K562 (cell line): Measurements from ENCODE around the gene CAMK2D. TPM values are rescaled to one million over a fixed set of nuclear protein-coding genes. Genes with fewer than 3 reads are reported as not detected.

Experiments
- MBD2 ChIP-seq: sonication (generic); IDR thresholded peaks from 2 replicates; pipeline ENCODE4 v1.6.1; 2016; ENCODE audit warnings: low read depth, borderline replicate concordance
- PTTG1 ChIP-seq: fragments of 450-650 bp; IDR thresholded peaks from 2 replicates; pipeline ENCODE4 v1.6.1; 2016; ENCODE audit warnings: low read depth, mild to moderate bottlenecking, missing genetic modification characterization, missing compliant biosample characterization
- ZBTB8A ChIP-seq: fragments of 450-650 bp; IDR thresholded peaks from 2 replicates; pipeline ENCODE4 v1.6.1; 2018; ENCODE audit warnings: mild to moderate bottlenecking, moderate library complexity; ENCODE audit not compliant: partially characterized antibody
- ZFP30 ChIP-seq: fragments of 250-450 bp; sonication (Bioruptor Pico); IDR thresholded peaks from 2 replicates; pipeline ENCODE4 v1.8.0; 2022; ENCODE audit warnings: moderate library complexity, mild to moderate bottlenecking, inconsistent platforms, borderline replicate concordance
- ZNF133 ChIP-seq: fragments of 250-450 bp; sonication (Bioruptor Pico); IDR thresholded peaks from 2 replicates; pipeline ENCODE4 v1.4.0; 2020; ENCODE audit warnings: mild to moderate bottlenecking
- ZNF274 ChIP-seq: IDR thresholded peaks from 2 replicates; pipeline ENCODE4 v1.6.1; 2011; ENCODE audit warnings: low read depth, mild to moderate bottlenecking, low read length, moderate library complexity, borderline replicate concordance
- ZNF77 ChIP-seq: fragments of 250-450 bp; sonication (Bioruptor Pico); IDR thresholded peaks from 2 replicates; pipeline ENCODE4 v1.5.0; 2020
- polyA plus RNA-seq, 8 experiments: library from polyadenylated mRNA; depleted of rRNA in 4 of 8; stranded (reverse) in 5 of 8; unstranded in 3 of 8; fragments of >200 nt; fragmentation: Nextera tagmentation in 2 of 8; fragmentation: Illumina TruSeq in 1 of 8; extraction: Ambion mirVana in 2 of 8; extraction: Trizol in 1 of 8; gene quantifications; 2 replicates each; pipeline versions ENCODE4 v1.2.1 to v1.2.3, GENCODE V29; 2011 to 2014; ENCODE audit warnings: inconsistent platforms in 1 of 8, missing spikeins in 1 of 8
- total RNA-seq, 7 experiments: library from RNA; depleted of rRNA in 6 of 7; stranded (reverse); fragments of >200 nt in 6 of 7; fragmentation: Illumina TruSeq in 2 of 7; extraction: Trizol in 2 of 7; gene quantifications; 2 replicates each; pipeline versions ENCODE4 v1.2.1 to v1.2.3, GENCODE V29; 2011 to 2021; ENCODE audit warnings: low replicate concordance in 1 of 7
- TF ChIP-seq, protein P1 (sequence below), 2 experiments: fragments of 450-650 bp; IDR thresholded peaks; 2 replicates each; pipeline ENCODE4 v1.6.1; 2016; ENCODE audit warnings: mild to moderate bottlenecking in 2 of 2, borderline replicate concordance in 1 of 2, low read depth in 1 of 2, moderate library complexity in 1 of 2

The CAMK2D gene
- total and polyA plus RNA-seq, 9 of the 15 experiments (the other 6 are each of a cell fraction or from before 2014, with no cell fraction given): 0.01 to 0.33 (median 0.04) TPM; not detected in 2

GRCh38 chr4:113694008-113694407, 67.5 kb downstream of the CAMK2D start (continued):
- TF ChIP-seq, protein P1, sequence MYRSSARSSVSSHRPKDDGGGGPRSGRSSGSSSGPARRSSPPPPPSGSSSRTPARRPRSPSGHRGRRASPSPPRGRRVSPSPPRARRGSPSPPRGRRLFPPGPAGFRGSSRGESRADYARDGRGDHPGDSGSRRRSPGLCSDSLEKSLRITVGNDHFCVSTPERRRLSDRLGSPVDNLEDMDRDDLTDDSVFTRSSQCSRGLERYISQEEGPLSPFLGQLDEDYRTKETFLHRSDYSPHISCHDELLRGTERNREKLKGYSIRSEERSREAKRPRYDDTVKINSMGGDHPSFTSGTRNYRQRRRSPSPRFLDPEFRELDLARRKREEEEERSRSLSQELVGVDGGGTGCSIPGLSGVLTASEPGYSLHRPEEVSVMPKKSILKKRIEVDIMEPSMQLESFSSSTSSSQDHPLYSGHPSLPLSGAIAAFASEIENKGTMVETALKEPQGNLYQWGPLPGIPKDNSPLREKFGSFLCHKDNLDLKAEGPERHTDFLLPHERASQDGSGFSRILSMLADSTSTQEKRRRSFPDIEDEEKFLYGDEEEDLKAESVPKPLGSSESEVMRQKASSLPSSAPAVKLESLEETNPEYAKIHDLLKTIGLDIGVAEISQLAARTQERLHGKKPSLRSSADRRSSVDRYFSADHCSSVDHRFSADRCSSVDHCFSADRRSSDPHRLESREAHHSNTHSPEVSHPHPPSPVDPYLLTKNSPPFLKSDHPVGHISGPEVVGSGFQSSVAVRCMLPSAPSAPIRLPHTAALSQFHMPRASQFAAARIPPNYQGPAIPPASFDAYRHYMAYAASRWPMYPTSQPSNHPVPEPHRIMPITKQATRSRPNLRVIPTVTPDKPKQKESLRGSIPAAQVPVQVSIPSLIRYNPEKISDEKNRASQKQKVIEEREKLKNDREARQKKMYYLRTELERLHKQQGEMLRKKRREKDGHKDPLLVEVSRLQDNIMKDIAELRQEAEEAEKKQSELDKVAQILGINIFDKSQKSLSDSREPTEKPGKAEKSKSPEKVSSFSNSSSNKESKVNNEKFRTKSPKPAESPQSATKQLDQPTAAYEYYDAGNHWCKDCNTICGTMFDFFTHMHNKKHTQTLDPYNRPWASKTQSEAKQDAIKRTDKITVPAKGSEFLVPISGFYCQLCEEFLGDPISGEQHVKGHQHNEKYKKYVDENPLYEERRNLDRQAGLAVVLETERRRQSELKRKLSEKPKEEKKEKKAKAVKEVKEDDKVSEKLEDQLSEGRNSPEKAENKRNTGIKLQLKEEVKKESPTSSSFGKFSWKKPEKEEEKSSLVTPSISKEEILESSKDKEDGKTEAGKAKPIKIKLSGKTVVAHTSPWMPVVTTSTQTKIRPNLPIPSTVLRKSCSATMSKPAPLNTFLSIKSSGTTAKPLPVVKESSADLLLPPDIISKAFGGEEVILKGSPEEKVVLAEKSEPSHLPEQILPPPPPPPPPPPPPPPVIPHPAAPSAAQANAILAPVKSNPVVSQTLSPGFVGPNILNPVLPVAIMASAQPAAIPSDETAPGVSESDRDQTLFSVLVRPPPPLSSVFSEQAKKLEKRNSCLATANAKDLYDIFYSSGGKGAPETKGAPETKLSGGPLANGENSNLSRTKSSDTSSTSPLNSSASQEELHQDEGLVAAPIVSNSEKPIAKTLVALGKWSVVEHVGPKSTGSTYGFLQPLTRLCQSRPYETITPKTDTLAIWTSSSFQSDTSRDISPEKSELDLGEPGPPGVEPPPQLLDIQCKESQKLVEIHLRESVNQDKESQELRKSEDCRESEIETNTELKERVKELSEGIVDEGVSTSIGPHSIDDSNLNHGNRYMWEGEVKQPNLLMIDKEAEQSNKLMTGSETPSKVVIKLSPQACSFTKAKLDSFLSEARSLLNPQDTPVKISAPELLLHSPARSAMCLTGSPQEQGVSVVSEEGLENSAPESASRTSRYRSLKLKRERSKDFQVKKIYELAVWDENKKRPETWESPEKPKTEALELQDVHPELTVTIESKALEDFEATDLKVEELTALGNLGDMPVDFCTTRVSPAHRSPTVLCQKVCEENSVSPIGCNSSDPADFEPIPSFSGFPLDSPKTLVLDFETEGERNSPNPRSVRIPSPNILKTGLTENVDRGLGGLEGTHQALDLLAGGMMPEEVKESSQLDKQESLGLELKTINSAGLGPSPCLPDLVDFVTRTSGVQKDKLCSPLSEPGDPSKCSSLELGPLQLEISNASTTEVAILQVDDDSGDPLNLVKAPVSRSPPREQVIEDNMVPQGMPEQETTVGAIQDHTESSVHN (IDR thresholded peaks at IDR 0.05; ENCODE audit: borderline replicate concordance in 1 of 2, low read depth in 1 of 2): no peak
- TF ChIP-seq MBD2 (no peak), ZNF77 (CRISPR knock-in tag) (no peak), ZBTB8A (no peak), ZNF274 (no peak), ZNF133 (no peak), ZFP30 (CRISPR knock-in tag) (no peak), PTTG1 (tag) (no peak)
